OCI-LY3 (cell line): Measurements from ENCODE around the gene UQCC2.

ENCODE experiments used
- H2AFZ ChIP-seq: fragments of 200-600, 300-600 bp; shearing (Covaris generic); 2 replicates; pipeline ENCODE4 v1.6.0; 2014; ENCODE audit warnings: antibody characterized with exemption, low read depth, low read length
- H3K27ac ChIP-seq: fragments of 200-600, 300-600 bp; sonication (generic); 2 replicates; pipeline ENCODE4 v1.5.1; 2014; ENCODE audit warnings: mild to moderate bottlenecking, low read length, moderate library complexity, mixed read lengths
- H3K27me3 ChIP-seq: fragments of 200-600, 300-600 bp; sonication (generic); 2 replicates; pipeline ENCODE4 v1.6.1; 2014; ENCODE audit warnings: low read depth, low read length, mixed read lengths
- H3K36me3 ChIP-seq: fragments of 200-600, 300-600 bp; sonication (generic); replicated peaks from 2 replicates; pipeline ENCODE3; 2014; ENCODE audit warnings: low read depth, low read length, mixed read lengths
- H3K4me1 ChIP-seq: fragments of 300-600, 200-600 bp; sonication (generic); 2 replicates; pipeline ENCODE4 v1.6.1; 2014; ENCODE audit warnings: low read length, mixed read lengths
- H3K4me2 ChIP-seq: fragments of 200-600, 300-600 bp; sonication (generic); 2 replicates; pipeline ENCODE4 v1.6.1; 2014; ENCODE audit warnings: low read length, mixed read lengths
- H3K4me3 ChIP-seq: fragments of 300-600, 200-600 bp; sonication (generic); 2 replicates; pipeline ENCODE4 v1.5.1; 2014; ENCODE audit warnings: antibody characterized with exemption, mild to moderate bottlenecking, low read length, moderate library complexity
- H3K79me2 ChIP-seq: fragments of 300-600, 200-600 bp; shearing (Covaris generic); 2 replicates; pipeline ENCODE4 v1.6.1; 2014; ENCODE audit warnings: mild to moderate bottlenecking, low read length, mixed read lengths
- H3K9ac ChIP-seq: fragments of 300-600, 200-600 bp; shearing (Covaris generic); 2 replicates; pipeline ENCODE4 v1.6.0; 2014; ENCODE audit warnings: mild to moderate bottlenecking, low read length, moderate library complexity
- H3K9me3 ChIP-seq: fragments of 200-600, 300-600 bp; shearing (Covaris generic); 2 replicates; pipeline ENCODE4 v1.6.1; 2014; ENCODE audit warnings: low read length, mixed read lengths; ENCODE audit not compliant: insufficient read depth
- H4K20me1 ChIP-seq: fragments of 200-600, 300-600 bp; sonication (generic); 2 replicates; pipeline ENCODE4 v1.6.1; 2016; ENCODE audit warnings: low read length, mixed read lengths; ENCODE audit not compliant: insufficient read depth
- EZH2phosphoT487 ChIP-seq: fragments of 200-600 bp; shearing (Covaris generic); IDR thresholded peaks from 2 replicates; pipeline ENCODE4 v1.6.1; 2018; ENCODE audit warnings: antibody characterized with exemption, mixed run types, low read depth
- TF ChIP-seq, protein P1 (sequence below): fragments of 200-600, 300-600 bp; sonication (generic); IDR thresholded peaks from 2 replicates; pipeline ENCODE4 v1.5.1; 2014; ENCODE audit warnings: antibody characterized with exemption, low read length, low read depth

UQCC2 gene

DNA sequence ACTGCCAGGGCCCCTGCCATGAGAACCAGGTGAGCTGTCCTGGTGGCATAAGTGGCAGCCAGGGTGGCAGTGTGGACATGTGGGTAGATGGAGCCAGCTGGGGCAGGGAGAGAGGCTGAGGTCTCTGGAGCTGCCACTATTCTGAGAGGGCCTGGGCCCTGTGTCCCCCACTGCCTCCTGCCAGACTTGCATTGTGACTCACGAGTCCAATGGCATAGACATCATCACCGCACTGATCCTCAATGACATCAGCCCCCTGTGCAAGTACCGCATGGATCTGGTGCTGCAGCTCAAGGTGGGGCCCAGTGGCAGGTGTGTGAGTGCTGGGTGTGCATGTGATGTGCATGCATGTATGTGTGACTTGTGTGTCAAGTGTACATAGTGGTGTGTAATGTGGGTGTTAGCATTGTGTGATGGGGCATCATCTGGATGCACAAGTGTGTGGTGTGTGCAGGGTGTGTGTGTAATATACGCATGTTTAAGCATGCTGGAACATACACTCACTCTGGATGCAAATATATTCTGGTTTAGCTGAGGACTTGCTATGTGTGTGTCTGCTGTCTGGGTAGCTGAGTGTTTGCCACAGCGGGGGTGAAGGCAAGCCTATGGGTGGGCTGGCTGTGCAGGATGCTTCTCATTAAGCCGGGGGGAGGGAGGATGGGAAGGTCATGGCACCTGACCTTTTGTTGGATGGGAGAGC, 25.1 kb downstream of the UQCC2 start:
- H3K4me3 ChIP-seq: no peak overlapping the region
- no peak overlapping the region for H3K4me2 ChIP-seq
- no peaks in the 10 kb centered on the region for H3K27me3 ChIP-seq
- H3K4me1 ChIP-seq: no peaks in the 10 kb centered on the region
- TF ChIP-seq, protein P1, sequence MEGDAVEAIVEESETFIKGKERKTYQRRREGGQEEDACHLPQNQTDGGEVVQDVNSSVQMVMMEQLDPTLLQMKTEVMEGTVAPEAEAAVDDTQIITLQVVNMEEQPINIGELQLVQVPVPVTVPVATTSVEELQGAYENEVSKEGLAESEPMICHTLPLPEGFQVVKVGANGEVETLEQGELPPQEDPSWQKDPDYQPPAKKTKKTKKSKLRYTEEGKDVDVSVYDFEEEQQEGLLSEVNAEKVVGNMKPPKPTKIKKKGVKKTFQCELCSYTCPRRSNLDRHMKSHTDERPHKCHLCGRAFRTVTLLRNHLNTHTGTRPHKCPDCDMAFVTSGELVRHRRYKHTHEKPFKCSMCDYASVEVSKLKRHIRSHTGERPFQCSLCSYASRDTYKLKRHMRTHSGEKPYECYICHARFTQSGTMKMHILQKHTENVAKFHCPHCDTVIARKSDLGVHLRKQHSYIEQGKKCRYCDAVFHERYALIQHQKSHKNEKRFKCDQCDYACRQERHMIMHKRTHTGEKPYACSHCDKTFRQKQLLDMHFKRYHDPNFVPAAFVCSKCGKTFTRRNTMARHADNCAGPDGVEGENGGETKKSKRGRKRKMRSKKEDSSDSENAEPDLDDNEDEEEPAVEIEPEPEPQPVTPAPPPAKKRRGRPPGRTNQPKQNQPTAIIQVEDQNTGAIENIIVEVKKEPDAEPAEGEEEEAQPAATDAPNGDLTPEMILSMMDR: no peak
- no peak for TF ChIP-seq EZH2phosphoT487
- H4K20me1 ChIP-seq: no peaks in the 10 kb centered on the region
- H3K9me3 ChIP-seq: no peaks in the 10 kb centered on the region
- H3K36me3 ChIP-seq: no peaks in the 10 kb centered on the region
- H2AFZ ChIP-seq: no peak overlapping the region
- no peak overlapping the region for H3K27ac ChIP-seq
- no peaks in the 10 kb centered on the region for H3K79me2 ChIP-seq
- no peak overlapping the region for H3K9ac ChIP-seq

- no peaks in the 10 kb centered on the region for H4K20me1 ChIP-seq
- H3K79me2 ChIP-seq: no peaks in the 10 kb centered on the region
- H3K9ac ChIP-seq: no peak overlapping the region
- no peak for TF ChIP-seq EZH2phosphoT487
- TF ChIP-seq, protein P1: no peak
- no peak overlapping the region for H2AFZ ChIP-seq
- H3K9me3 ChIP-seq: no peaks in the 10 kb centered on the region
- no peak overlapping the region for H3K4me3 ChIP-seq
- H3K4me2 ChIP-seq: no peak overlapping the region
- no peak overlapping the region for H3K27ac ChIP-seq
- H3K4me1 ChIP-seq: no peaks in the 10 kb centered on the region
- no peaks in the 10 kb centered on the region for H3K27me3 ChIP-seq
- no peaks in the 10 kb centered on the region for H3K36me3 ChIP-seq
Measured at GRCh38 chr6:33685411-33686224, 25.9 kb downstream of the UQCC2 start.

DNA sequence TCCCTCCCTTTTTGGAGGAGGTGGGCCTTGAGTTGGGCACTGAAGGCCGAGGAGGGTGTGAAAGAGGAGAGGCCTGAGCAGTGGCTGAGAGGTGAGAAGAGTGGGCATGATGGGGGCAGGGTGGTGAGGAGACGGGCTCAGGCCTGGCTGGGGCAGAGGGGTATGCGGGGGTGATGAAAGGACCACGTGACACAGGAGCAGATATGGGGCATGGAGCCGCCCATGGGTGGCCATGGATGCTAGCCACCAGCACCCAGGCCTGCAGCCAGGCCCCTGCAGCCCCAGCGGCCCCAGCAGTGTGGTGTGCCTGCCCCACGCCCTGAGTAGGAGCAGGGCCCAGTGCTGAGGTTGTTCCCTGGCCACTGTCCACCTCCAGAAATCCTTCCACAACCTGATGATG, 26.5 kb downstream of the UQCC2 start:
- no peaks in the 10 kb centered on the region for H4K20me1 ChIP-seq
- TF ChIP-seq, protein P1: no peak
- no peak for TF ChIP-seq EZH2phosphoT487
- peaks cover under 1% of the 10 kb centered on the region for H3K36me3 ChIP-seq
- no peak overlapping the region for H2AFZ ChIP-seq
- H3K4me3 ChIP-seq: no peak overlapping the region
- H3K9me3 ChIP-seq: no peaks in the 10 kb centered on the region
- no peak overlapping the region for H3K4me2 ChIP-seq
- H3K27ac ChIP-seq: no peak overlapping the region
- no peaks in the 10 kb centered on the region for H3K27me3 ChIP-seq
- no peak overlapping the region for H3K9ac ChIP-seq
- H3K79me2 ChIP-seq: no peaks in the 10 kb centered on the region
- H3K4me1 ChIP-seq: no peaks in the 10 kb centered on the region

DNA sequence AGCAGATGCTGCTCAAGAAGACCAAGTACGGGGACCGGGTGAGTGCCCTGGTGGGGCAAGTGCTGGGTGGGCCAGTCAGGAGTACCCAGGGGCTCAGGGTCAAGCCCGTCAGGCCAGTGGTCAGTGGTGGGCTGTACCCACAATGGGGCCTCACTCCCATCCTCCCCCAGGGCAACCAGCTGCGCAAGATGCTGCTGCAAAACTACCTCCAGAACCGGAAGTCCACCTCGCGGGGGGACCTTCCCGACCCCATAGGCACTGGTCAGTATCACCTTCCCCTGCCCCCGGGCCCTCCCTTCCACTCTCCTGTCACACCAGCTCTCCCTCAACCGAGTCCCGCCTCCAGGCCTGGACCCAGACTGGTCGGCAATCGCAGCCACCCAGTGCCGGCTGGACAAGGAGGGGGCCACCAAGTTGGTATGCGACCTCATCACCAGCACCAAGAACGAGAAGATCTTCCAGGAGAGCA, 27.0 kb downstream of the UQCC2 start:
- Histone ChIP-seq H4K20me1 (no peaks in the 10 kb centered on the region), H3K9me3 (no peaks in the 10 kb centered on the region), H3K27ac (no peak overlapping the region), H3K36me3 (peaks cover 3% of the 10 kb centered on the region), H3K9ac (no peak overlapping the region), H3K79me2 (no peaks in the 10 kb centered on the region), H3K4me2 (no peak overlapping the region), H3K27me3 (no peaks in the 10 kb centered on the region), H3K4me3 (no peak overlapping the region), H2AFZ (no peak overlapping the region), H3K4me1 (no peaks in the 10 kb centered on the region)
- TF ChIP-seq EZH2phosphoT487: no peak
- TF ChIP-seq, protein P1: no peak
